Peyer's patch (tissue), 4 donors: Measurements from ENCODE around the gene ESRP2. TPM values are rescaled to one million over a fixed set of nuclear protein-coding genes. Genes with fewer than 3 reads are reported as not detected.

Source experiments
- DNase-seq, 3 donors: peaks; one replicate each; pipeline ENCODE4 v3.0.0-alpha.2; 2017 to 2019
- H3K27ac ChIP-seq, 4 donors: fragments of 200-600 bp; sonication (generic); one replicate each; pipeline ENCODE4 v1.5.1; 2016 to 2019
- H3K27me3 ChIP-seq, 2 donors: fragments of 200-600 bp; sonication (generic); one replicate each; pipeline ENCODE4 v1.5.1; 2019
- H3K36me3 ChIP-seq, 3 donors: fragments of 200-600 bp; sonication (generic); one replicate each; pipeline ENCODE4 v1.5.1; 2016 to 2019
- H3K4me1 ChIP-seq, 4 donors: fragments of 200-600 bp; sonication (generic); one replicate each; pipeline ENCODE4 v1.5.1; 2016 to 2019
- H3K4me3 ChIP-seq, 4 donors: fragments of 200-600 bp; sonication (generic); 1 replicate in 3 of 4; 2 replicates in 1 of 4; pipeline ENCODE4 v1.5.1; 2016 to 2019; ENCODE audit warnings: mild to moderate bottlenecking in 1 of 4
- H3K9me3 ChIP-seq, 4 donors: fragments of 200-600 bp; sonication (generic); one replicate each; pipeline ENCODE4 v1.5.1; 2016 to 2019; ENCODE audit warnings: mild to moderate bottlenecking in 1 of 4
- POLR2A ChIP-seq, 2 donors: fragments of 450-650 bp; IDR thresholded peaks; one replicate each; pipeline ENCODE4 v1.5.1; 2017; ENCODE audit warnings: antibody characterized with exemption in 2 of 2, mild to moderate bottlenecking in 2 of 2, moderate library complexity in 2 of 2
- total RNA-seq, 4 donors: library from RNA; depleted of rRNA; stranded (reverse); fragments of >200 nt; gene quantifications; one replicate each; pipeline ENCODE4 v1.1.0, GENCODE V29; 2016
- TF ChIP-seq, protein P1 (sequence below), 6 experiments: fragments of 450-650 bp in 4 of 6; fragments of 200-600 bp in 2 of 6; sonication (generic) in 1 of 6; IDR thresholded peaks; one replicate each; pipeline ENCODE4 v1.5.1; 2017 to 2019; ENCODE audit warnings: antibody characterized with exemption in 6 of 6, mild to moderate bottlenecking in 3 of 6, moderate library complexity in 1 of 6

ESRP2 gene
- total RNA-seq, 4 donors from 2014 or later = 15.7 to 67.4 (median 40.9) TPM

GRCh38 chr16:68229431-68230175 lies 6.3 kb downstream of the ESRP2 start:
- Histone ChIP-seq H3K27me3 (no peaks in the 10 kb centered on the region), H3K27ac (no peak overlapping the region), H3K36me3 (peaks cover 0 to 36% (median 0%) of the 10 kb centered on the region in 3 donors), H3K4me3 (no peak overlapping the region), H3K4me1 (peaks cover 0 to 41% (median 8%) of the 10 kb centered on the region in 4 donors), H3K9me3 (no peaks in the 10 kb centered on the region)
- TF ChIP-seq POLR2A (IDR thresholded peaks at IDR 0.05) = no peak
- TF ChIP-seq, protein P1, sequence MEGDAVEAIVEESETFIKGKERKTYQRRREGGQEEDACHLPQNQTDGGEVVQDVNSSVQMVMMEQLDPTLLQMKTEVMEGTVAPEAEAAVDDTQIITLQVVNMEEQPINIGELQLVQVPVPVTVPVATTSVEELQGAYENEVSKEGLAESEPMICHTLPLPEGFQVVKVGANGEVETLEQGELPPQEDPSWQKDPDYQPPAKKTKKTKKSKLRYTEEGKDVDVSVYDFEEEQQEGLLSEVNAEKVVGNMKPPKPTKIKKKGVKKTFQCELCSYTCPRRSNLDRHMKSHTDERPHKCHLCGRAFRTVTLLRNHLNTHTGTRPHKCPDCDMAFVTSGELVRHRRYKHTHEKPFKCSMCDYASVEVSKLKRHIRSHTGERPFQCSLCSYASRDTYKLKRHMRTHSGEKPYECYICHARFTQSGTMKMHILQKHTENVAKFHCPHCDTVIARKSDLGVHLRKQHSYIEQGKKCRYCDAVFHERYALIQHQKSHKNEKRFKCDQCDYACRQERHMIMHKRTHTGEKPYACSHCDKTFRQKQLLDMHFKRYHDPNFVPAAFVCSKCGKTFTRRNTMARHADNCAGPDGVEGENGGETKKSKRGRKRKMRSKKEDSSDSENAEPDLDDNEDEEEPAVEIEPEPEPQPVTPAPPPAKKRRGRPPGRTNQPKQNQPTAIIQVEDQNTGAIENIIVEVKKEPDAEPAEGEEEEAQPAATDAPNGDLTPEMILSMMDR (IDR thresholded peaks at IDR 0.05) = peak; percentile 81 to 90 (median 86)
- DNase-seq = peak in 2 of 3 donors; percentile 18 to 71

- DNase-seq = peak in 1 of 3 donors; percentile 13
- Histone ChIP-seq H3K9me3 (no peaks in the 10 kb centered on the region), H3K4me1 (peaks cover 0 to 31% (median 8%) of the 10 kb centered on the region in 4 donors), H3K27ac (no peak overlapping the region), H3K36me3 (peaks cover 0 to 36% (median 0%) of the 10 kb centered on the region in 3 donors), H3K27me3 (no peaks in the 10 kb centered on the region), H3K4me3 (no peak overlapping the region)
- TF ChIP-seq, protein P1 (IDR thresholded peaks at IDR 0.05) = no peak
- TF ChIP-seq POLR2A (IDR thresholded peaks at IDR 0.05) = no peak
Measured at GRCh38 chr16:68228652-68229051, 7.3 kb downstream of the ESRP2 start.

DNA sequence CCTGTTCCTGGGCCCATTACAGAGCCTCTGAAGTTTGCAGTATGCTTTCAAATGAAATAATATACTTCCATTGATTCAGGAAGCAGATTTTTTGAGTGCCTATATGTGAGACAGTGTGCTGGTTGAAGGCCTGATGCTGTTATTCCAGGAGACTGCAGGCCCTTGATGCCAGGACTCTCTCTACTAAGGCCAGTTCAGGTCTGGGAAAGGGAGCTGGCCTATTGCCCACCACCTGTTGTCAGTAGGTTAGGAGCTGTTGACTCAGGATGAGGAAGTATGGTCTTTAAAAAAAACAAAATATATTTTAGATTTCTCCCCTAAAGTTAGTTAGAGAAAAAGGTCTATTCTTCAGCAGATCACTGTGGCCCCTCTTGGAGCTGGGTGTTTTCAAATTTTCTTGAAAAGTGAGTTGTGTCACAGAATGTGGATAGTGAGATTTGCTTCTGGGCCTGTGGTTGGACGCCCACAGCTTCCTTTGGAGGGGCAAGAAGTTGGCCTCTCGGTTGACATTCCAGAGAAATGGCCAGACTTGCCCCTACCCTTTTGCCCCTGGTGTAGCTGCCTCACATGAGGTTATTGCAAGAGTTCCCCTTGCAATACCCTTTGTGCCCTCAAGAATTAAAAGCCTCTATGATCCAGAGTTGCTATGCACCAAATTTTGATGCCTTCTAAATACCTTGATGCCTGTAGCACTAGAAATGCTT lies 7.9 kb downstream of the ESRP2 start:
- H3K4me1 ChIP-seq = peaks cover 0 to 25% (median 8%) of the 10 kb centered on the region in 4 donors
- no peaks in the 10 kb centered on the region for H3K27me3 ChIP-seq
- DNase-seq = peak in 2 of 3 donors; percentile 15 to 45
- peak overlapping the region in 2 of 4 donors; percentile 33 to 69 for H3K27ac ChIP-seq
- TF ChIP-seq, protein P1 (IDR thresholded peaks at IDR 0.05) = no peak
- TF ChIP-seq POLR2A (IDR thresholded peaks at IDR 0.05) = no peak
- peaks cover 0 to 36% (median 0%) of the 10 kb centered on the region in 3 donors for H3K36me3 ChIP-seq
- no peaks in the 10 kb centered on the region for H3K9me3 ChIP-seq
- no peak overlapping the region for H3K4me3 ChIP-seq

DNA sequence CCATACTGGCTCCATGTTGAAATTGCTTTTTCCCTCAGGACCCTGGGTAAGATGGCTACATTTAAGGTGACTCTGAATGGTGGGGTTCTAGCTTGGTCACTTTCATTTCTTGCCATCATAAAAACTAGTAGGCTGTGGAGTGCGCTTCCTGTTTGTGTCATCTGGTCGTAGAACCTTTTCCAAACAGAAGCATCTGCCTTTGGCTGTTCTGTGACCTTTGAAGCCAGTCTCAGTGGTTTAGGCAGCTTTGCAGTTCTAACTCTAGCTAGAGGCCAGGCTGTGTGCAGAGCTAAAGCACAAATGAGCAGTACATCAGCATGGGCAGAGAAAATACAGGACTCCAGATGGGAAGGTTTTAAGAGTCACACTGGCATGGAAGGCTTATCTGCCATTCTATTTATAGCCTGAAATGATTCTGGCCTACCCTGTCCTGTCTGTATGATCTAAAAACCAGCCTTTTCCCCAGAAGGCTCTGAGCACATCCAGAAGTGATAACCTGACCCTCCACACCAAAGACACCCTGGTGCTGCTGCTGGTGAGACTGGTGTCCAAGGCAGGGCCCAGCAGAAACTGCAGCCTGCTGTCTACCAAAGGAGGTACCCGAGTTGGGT lies 8.6 kb downstream of the ESRP2 start:
- DNase-seq = peak in 2 of 3 donors; percentile 44 to 55
- Histone ChIP-seq H3K4me3 (no peak overlapping the region), H3K4me1 (peaks cover 0 to 22% (median 8%) of the 10 kb centered on the region in 4 donors), H3K36me3 (peaks cover 0 to 31% (median 0%) of the 10 kb centered on the region in 3 donors), H3K9me3 (no peaks in the 10 kb centered on the region), H3K27ac (peak overlapping the region in 2 of 4 donors; percentile 57 to 69), H3K27me3 (no peaks in the 10 kb centered on the region)
- TF ChIP-seq POLR2A (IDR thresholded peaks at IDR 0.05) = no peak

- Histone ChIP-seq H3K4me1 (peaks cover 0 to 22% (median 8%) of the 10 kb centered on the region in 4 donors), H3K4me3 (no peak overlapping the region), H3K9me3 (no peaks in the 10 kb centered on the region), H3K36me3 (peaks cover 0 to 19% (median 0%) of the 10 kb centered on the region in 3 donors), H3K27ac (no peak overlapping the region), H3K27me3 (no peaks in the 10 kb centered on the region)
- TF ChIP-seq POLR2A (IDR thresholded peaks at IDR 0.05) = no peak
- TF ChIP-seq, protein P1 (IDR thresholded peaks at IDR 0.05) = no peak
- no peak for DNase-seq
Measured at GRCh38 chr16:68226116-68226515, 9.8 kb downstream of the ESRP2 start.
